Lung (tissue), 12 donors: ENCODE results near the gene SLAIN1. TPM values are rescaled to one million over a fixed set of nuclear protein-coding genes. Genes with fewer than 3 reads are reported as not detected.

Source experiments
- ATAC-seq: fragments of 200-7000 bp; cut with Tn5 transposase; one replicate; pipeline ENCODE4 v1.9.1; 2020; ENCODE audit warnings: moderate number of reproducible peaks; ENCODE audit not compliant: insufficient read depth, low FRiP score
- DNase-seq, 3 donors: peaks; one replicate each; pipeline ENCODE4 v3.0.0-alpha.2; 2013 to 2017
- H3K27ac ChIP-seq, 2 donors: one replicate each; pipeline ENCODE4 v1.5.1; 2013; ENCODE audit warnings: mild to moderate bottlenecking in 2 of 2, moderate library complexity in 2 of 2, control low read depth in 1 of 2, inconsistent platforms in 1 of 2, low read depth in 1 of 2, low read length in 1 of 2
- H3K27me3 ChIP-seq, 3 donors: one replicate each; pipeline ENCODE4 v1.5.1; 2013; ENCODE audit warnings: low read length in 2 of 3; ENCODE audit not compliant: control insufficient read depth in 3 of 3, insufficient read depth in 3 of 3
- H3K36me3 ChIP-seq, 4 donors: one replicate each; pipeline ENCODE4 v1.5.1; 2013; ENCODE audit warnings: low read length in 4 of 4, mild to moderate bottlenecking in 1 of 4, moderate library complexity in 1 of 4; ENCODE audit not compliant: control insufficient read depth in 4 of 4, insufficient read depth in 4 of 4
- H3K4me1 ChIP-seq, 5 donors: one replicate each; pipeline ENCODE4 v1.5.1; 2013; ENCODE audit warnings: low read length in 5 of 5, mild to moderate bottlenecking in 2 of 5, moderate library complexity in 1 of 5; ENCODE audit not compliant: control insufficient read depth in 5 of 5, insufficient read depth in 5 of 5
- H3K4me3 ChIP-seq: one replicate; pipeline ENCODE4 v1.5.1; 2013; ENCODE audit warnings: mild to moderate bottlenecking, control low read depth, moderate library complexity
- H3K9ac ChIP-seq, 2 donors: one replicate each; pipeline ENCODE4 v1.5.1; 2013; ENCODE audit warnings: low read length in 2 of 2, control low read depth in 1 of 2; ENCODE audit not compliant: insufficient read depth in 1 of 2
- H3K9me3 ChIP-seq, 4 donors: one replicate each; pipeline ENCODE4 v1.5.1; 2013; ENCODE audit warnings: low read length in 3 of 4, mild to moderate bottlenecking in 1 of 4, moderate library complexity in 1 of 4; ENCODE audit not compliant: control insufficient read depth in 4 of 4, insufficient read depth in 3 of 4
- CTCF ChIP-seq: IDR thresholded peaks from 2 replicates; pipeline ENCODE4 v1.5.1; 2012; ENCODE audit warnings: mild to moderate bottlenecking; ENCODE audit errors: control extremely low read depth, extremely low read depth
- WGBS, 2 donors: extraction: QIAGEN DNeasy Blood & Tissue Kit; methylation state at CpG; one replicate each; pipeline ENCODE4 v1.1.7; 2013; 5-methylcytosine and 5-hydroxymethylcytosine counted together
- polyA plus RNA-seq, 2 donors: library from polyadenylated mRNA; stranded (reverse); fragments of 200-250 nt; gene quantifications; one replicate each; pipeline ENCODE4 v1.2.1, GENCODE V29; 2013
- total RNA-seq, 2 donors: library from RNA; depleted of rRNA in 1 of 2; stranded (reverse); fragments of >200 nt in 1 of 2; gene quantifications; one replicate each; pipeline ENCODE4 v1.2.1, GENCODE V29; 2014 to 2021
- donor health status: control.
- donor health status: control.
- donor health status: Bipolar disorder and iron deficiency.
- donor health status: healthy.
- donor health status: DM: yes; HTN: yes; CAD: no.

The SLAIN1 gene
- total and polyA plus RNA-seq, 4 donors = 7.6 to 44.7 (median 12.4) TPM

- TF ChIP-seq CTCF = no peak
- WGBS, 2 donors = 79% methylated on average over 7 of the region's 7 CpGs
- H3K9ac ChIP-seq = no peak overlapping the region
- peaks cover 0 to 2% (median 0%) of the 10 kb centered on the region in 5 donors for H3K4me1 ChIP-seq
- H3K36me3 ChIP-seq = peaks cover 0 to 1% (median 0%) of the 10 kb centered on the region in 4 donors
- no peak for DNase-seq
- no peak overlapping the region for H3K4me3 ChIP-seq
- no peak overlapping the region for H3K27ac ChIP-seq
- no peaks in the 10 kb centered on the region for H3K9me3 ChIP-seq
- no peaks in the 10 kb centered on the region for H3K27me3 ChIP-seq
- no peak for ATAC-seq
These were observed 42.7 kb downstream of the SLAIN1 start for GRCh38 chr13:77740097-77740735.

GRCh38 chr13:77740931-77741596 lies 43.6 kb downstream of the SLAIN1 start:
- no peak for DNase-seq
- Histone ChIP-seq H3K9me3 (no peaks in the 10 kb centered on the region), H3K9ac (no peak overlapping the region), H3K27me3 (no peaks in the 10 kb centered on the region), H3K36me3 (peaks cover 0 to 1% (median 0%) of the 10 kb centered on the region in 4 donors), H3K4me1 (peaks cover 0 to 2% (median 0%) of the 10 kb centered on the region in 5 donors), H3K27ac (no peak overlapping the region), H3K4me3 (no peak overlapping the region)
- no peak for TF ChIP-seq CTCF
- no peak for ATAC-seq
- WGBS, 2 donors = 88 to 89% methylated on average over 8 of the region's 8 CpGs

GRCh38 chr13:77741597-77741972 lies 44.1 kb downstream of the SLAIN1 start:
- no peak for TF ChIP-seq CTCF
- Histone ChIP-seq H3K9me3 (no peaks in the 10 kb centered on the region), H3K9ac (no peak overlapping the region), H3K4me1 (peaks cover 0 to 2% (median 0%) of the 10 kb centered on the region in 5 donors), H3K4me3 (no peak overlapping the region), H3K27me3 (no peaks in the 10 kb centered on the region), H3K27ac (no peak overlapping the region), H3K36me3 (peaks cover 0 to 1% (median 0%) of the 10 kb centered on the region in 4 donors)
- 84 to 94% methylated on average over 1 of the region's 1 CpG for WGBS, 2 donors
- no peak for ATAC-seq
- DNase-seq = no peak
